ENCODE measurements around the gene ATE1.

Gene ATE1

DNA sequence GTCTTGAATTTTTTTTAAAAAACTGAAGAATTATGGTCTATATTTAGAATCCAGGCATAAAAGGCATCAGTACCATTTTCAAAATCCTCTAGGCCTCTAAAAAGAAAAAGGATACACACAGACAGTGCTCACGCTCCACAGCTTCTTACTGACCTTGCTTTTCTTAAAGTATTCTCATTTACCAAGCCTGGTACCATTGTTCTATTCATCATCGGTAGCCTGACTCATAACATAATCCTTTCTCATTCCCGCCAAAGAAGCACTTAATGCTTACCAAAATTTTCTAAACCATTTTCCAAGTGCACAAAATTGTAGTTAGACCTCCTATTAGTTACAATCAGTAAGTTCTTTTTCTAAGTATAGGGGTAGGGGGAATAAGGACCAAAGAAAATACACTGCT, 54.6 kb downstream of the ATE1 start:
- DNase-seq (ENCODE audit: low spot score) = no peak

DNA sequence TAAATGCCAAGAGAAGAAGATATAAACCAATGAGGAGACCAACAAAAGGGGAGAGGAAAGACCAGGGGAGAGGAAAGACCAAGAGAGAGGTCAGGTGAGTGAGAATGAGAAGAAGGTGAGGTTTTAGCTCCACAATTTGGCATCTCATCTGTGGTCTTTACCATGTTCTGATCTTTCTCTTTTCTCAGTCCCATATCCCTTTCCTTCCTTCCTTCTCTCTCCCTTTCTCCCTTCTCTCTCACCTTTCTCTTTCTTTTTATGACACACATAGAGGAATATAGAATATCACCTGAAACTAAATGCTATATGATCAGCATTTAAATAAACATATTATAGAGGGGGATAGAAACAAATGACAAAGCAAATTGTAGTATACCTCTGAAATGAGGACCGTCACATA, 57.4 kb downstream of the ATE1 start:
- DNase-seq (ENCODE audit: low spot score) = no peak

DNA sequence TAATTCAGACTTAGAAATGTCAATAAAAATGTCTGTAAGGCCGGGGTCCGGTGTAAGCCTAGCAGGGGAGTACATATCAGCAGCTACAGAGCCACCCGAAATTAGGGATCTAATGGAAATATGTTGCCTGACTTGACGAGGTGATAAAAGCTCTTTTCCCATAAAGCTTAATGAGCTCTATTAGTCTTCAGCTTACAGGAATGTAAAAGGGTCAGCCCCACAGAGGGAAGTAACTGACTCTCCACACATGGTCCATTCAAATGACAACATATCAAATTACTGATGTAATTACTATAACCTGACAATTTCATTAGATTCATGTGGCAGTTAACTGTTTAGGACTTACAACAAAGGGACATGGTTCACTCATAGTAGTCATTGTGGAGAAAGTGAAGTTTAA, 62.3 kb downstream of the ATE1 start:
- DNase-seq (ENCODE audit: low spot score) = no peak

DNA sequence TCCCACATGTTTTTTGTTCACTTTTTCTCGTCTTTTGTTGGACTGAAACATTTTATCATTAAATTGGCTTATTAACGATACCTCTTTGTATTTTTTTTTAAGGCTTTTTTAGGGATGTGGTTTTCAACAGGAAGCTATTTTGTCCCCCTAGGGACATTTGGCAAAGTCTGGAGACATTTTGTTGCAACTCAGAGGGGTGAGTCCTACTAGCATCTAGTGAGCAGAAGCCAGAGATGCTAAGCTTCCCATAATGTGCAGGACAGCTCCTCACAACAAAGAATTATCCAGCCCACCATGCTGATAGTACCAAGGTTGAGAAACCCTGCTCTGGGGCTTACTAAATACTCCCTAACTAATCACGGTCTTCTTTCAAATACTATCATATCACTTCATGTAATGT, 63.2 kb downstream of the ATE1 start:
- no peak for DNase-seq (ENCODE audit: low spot score)

DNA sequence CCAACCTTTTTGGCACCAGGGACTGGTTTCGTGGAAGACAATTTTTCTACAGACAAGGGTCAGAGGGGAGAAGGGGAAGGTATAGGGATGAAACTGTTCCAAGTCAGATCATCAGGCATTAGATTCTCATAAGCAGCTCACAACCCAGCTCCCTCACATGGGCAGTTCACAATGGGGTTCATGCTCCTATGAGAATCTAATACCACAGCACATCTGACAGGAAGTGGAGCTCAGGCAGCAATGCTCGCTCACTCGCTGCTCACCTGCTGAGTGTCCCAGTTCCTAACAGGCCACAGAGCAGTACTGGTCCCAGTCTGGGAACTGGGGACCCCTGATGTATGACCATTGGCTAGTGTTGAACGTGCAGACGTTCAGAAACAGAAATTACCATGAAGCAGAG, 63.7 kb downstream of the ATE1 start:
- no peak for DNase-seq (ENCODE audit: low spot score)

DNA sequence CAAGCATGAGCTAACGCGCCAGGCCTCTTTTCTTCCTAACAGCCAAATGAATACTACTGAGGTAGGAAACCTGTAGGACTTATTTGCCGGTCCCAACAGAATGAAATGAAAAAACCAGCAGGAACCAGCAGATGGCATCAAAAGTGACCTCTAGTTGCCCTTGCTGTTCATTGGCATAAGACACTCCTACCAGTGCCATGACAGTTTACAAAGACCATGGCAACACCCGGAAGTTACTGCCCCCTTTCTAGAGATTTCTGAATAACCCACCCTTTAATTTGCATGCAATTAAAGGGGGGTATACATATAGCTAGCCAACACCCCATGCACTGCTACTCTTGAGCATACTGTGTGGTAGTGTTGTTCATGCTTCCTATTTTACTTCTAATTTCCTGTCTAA, 65.2 kb downstream of the ATE1 start:
- DNase-seq (ENCODE audit: low spot score) = no peak

DNA sequence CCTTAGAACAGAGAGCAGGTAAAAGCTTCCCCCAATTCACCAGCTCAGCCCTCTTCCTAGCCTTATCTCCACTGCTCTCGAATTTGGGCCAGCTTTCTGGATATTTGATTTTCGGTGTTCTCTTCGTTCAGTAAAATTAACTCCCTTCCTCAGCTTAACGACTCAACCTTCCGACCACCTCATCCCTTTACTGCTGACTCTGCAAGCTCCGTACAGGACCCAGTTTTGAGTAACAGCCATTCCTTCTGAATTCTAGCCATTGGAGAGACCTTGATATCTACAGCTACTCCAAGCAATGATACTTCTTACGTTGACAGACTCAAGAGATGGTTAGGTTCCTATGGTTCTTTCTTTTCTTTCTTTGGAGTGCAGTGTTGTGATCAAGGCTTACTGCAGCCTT, 65.8 kb downstream of the ATE1 start:
- DNase-seq (ENCODE audit: low spot score) = no peak

DNA sequence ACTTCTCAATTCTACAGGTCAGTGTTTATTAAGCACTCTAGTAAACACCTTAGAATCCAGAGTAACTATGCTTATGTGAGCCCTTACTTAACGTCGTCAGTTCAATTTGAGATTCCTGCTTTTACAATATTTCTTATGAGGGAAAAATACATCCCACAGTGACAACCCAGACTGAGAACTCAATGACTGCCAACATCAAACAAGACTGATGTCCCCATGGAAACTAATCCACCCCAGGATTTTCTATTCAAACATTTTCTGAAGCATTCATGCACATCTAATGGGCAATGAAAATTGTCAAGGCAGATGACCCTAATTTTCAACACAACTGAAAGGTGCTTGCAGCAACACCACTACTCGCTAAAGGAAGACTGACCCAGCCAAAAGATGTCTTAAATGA, 67.0 kb downstream of the ATE1 start:
- no peak for DNase-seq (ENCODE audit: low spot score)

DNA sequence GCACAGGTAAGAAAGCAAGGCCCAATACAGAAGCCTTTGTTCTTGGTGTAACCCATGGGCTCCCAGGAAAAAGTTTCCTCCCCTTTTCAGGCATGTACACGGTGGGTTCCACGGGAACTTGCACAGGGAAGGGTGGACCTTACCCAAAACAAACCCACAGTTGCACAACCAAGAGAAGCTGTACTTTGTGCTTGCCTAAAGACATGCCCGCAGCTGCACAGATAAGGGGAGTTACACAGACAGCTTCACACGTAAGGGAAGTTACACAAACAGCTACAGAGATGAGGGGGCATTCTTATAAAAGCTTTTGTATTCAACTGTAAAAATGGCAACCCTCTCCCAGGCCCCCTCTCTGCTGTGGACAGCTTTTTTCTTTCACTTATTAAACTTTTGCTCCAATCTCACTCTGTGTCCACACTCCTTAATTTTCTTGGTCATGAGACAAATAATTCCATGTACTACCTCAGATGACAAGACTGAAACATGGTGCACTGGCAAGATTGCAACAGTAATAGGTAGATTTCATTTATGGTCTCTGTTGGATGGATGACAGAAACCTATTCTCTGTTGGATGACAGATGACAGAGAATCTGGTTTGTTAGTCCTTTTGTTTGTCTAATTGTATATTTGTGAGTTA, 72.9 kb downstream of the ATE1 start:
- no peak for DNase-seq (ENCODE audit: low spot score)

DNA sequence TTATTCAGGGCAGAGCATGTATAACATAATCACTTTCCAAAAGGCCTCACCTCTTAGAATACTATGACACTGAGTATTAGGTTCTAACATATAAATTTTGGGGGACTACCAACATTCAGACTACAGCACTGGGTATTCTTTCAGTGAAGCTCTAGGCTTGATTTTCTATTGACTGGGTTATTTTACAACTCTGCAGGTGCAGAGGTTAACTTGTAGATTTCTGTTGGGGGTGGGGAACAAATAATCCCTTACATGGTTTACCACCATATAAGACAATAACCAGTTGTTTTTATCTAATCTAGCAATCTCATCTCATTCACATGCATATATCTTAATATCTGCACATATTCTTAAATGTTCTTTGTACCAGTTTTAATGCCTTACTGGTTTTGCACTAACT, 73.9 kb downstream of the ATE1 start:
- DNase-seq (ENCODE audit: low spot score) = no peak

DNA sequence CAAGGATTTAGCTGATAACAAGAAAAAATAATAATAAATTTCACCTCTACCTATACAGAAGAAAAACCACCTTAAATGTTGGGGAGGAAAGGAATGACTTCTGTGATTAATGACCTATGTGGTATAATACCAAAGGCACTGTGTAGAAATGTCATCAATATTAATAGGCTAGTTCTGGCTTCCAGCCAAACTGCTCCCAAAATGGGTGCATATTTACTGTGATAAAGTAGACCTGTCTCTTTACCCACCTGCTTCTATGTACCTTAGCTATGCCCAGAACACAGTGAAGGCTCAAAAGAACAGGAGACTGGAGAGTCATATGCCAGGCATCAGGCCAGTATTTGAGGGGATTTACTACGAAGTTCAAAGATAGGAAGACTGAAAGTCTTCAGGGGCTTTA, 76.0 kb downstream of the ATE1 start:
- DNase-seq (ENCODE audit: low spot score) = no peak

DNA sequence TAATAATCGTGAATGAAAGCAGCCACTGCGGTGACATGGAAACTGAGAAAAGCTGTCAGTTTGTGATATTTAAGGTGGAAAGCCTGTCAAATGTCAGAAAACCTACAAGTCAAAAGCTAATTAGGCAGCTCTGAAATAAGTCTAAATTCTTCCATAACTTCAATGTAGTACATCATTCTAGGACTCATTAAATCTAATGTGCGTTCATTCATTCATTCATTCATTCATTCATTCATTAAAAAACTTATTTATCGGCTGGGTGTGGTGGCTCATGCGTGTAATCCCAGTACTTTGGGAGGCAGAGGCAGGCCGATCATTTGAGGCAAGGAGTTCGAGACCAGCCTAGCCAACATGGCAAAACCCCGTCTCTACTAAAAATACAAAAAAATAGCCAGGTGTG, 79.7 kb downstream of the ATE1 start:
- DNase-seq (ENCODE audit: low spot score) = no peak

DNA sequence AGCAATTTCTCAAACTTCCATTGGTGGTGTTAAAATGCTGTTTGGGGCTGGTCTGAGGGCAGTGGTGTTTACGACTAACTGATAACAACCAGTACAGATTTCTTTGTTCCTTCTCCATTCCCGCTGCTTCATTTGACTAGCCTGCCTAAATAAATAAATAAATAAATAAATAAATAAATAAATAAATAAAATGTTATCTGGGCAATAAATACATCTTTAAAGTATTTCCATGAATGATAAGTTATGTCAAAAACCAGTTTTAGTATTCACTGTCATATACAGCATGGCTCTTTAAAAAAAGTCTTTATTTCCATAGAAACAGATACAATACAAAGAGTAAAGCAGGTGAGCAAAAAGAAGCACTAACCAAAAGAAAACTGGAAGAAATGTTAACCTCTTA, 81.3 kb downstream of the ATE1 start:
- DNase-seq (ENCODE audit: low spot score) = no peak

DNA sequence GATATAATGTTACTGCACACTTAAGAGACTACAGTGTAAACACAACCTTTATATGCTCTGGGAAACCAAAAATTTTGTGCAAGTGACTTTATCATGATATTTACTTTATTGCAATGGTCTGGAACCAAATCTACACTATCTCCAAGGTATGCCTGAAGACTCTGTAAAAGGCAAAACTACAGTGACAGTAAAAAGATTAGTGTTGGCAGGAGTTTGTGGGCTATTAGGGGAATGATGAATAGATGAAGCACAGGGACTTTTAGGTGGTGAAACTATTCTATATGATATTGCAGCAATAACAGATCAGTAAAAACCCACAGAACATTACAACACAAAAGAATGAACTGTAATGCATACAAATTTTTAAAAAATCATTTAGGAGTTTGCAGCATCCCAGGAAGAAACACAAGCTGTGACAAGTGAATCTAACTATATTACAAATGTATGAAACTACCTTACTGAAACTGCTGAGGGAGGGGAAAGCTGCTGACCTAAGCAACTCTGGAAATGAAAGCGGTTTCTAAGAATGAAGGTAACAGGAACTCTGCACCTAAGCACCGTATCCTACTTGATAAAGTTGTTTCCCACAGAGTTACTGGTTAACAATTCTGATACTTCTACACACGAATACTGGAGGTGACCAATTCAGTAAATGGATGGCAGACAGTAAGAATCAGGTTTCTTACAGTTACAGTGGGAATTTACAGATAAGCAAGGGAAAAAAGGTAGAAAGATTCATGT, 82.6 kb downstream of the ATE1 start:
- DNase-seq (ENCODE audit: low spot score) = no peak

DNA sequence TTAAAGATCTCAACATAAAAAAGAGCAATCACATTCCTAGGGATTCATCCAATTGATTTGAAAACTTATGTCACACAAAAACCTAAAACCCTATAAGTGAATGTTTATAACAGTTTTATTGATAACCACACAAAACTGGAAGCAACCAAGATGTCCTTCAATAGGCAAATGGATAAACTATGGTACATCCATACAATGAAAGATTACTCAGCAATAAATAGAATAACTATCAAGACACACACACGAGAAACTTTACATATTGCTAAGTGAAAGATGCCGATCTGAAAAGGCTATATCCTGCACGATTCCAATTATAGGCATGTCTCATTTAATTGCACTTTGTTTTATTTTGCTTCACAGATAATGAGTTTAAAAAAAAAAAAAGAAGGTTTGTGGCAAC, 83.3 kb downstream of the ATE1 start:
- DNase-seq (ENCODE audit: low spot score) = no peak

DNA sequence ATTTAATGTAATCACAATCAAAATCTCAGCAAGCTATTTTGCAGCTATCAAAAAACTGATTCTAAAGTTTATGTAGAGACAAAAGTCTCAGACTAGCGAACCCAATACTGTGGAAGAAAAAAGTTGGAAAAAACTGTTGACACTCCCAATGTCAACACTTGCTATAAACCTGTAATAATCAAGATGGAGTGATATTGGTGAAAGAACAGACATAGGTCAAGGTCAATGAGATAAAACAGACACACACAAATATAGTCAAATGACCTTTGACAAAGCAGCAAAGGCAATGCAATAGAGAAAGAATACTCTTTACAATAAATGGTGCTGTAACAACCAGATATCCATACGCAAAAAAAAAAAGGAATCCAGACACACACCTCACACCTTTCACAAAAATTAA, 84.5 kb downstream of the ATE1 start:
- DNase-seq (ENCODE audit: low spot score) = no peak

DNA sequence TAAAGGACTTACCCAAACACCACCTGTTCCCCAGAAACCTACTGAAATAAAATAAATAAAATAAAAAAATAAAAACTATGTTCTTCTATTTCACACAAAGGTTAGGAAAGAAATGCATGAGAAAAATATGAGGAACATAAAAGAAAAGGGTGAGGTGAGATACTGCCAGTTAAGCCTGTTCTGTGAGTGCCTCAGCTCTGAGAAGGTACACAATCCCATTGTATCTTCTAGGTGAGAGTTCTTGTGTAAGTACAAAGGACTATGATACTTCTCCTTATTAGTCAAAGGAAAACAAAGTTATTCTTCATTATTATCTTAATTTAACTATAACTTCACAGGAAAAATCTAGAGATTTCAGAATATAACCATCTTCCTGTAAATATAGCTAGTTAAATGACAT, 86.0 kb downstream of the ATE1 start:
- DNase-seq (ENCODE audit: low spot score) = no peak

DNA sequence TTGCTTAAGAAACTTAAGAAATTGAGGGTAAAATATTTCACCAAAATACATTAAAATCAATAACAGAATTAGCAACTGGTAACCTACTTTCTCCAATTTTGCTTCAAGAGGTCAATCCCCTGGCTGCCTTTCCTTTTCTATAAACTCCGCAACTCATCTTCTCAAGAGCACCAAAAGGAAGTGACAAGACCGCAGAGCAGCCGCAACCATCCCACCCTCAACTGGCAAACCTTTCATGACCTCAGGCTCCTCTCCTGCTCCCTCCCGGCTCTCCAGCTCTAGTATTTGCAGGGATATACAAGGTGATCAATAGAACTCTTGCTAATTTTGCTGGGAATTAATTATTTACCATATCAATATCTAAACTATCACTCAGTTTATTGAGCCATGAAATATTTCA, 88.9 kb downstream of the ATE1 start:
- no peak for DNase-seq (ENCODE audit: low spot score)

DNA sequence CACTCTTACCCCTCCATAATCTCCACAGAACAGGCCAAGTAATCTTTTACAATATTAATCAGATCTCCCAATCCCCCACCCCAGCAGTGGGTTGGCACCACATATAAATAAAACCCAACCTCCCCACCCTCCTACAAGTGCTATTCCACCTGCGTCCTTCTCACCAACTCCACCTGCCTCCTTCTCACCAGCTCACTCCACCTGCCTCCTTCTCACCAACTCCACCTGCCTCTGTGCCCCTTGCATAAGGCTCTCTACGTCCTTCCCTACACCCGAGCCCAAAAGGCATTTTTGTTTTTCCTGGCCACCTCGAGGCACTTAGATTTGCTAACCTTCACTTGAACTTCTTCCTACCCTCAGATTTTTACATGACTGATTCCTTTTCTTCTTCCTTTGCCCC, 89.7 kb downstream of the ATE1 start:
- DNase-seq (ENCODE audit: low spot score) = no peak

DNA sequence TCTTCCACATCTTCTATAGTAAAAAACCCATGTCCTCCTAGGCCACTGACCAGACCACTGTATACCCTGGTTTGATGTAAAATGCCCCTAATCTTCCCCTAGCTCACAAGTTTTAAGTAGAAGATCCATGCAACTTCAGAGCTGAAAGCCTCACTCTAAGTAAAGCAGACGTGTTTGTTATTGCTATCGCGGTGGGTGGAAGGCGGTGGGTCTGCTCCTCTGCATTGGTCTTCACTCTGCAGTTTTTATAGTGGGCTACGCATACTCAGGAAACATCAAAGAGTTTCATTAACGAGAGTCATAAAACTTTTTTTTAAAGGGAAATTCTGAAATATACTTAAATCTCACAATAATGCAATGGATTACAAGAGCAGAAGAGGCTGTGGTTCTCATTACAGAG, 91.7 kb downstream of the ATE1 start:
- DNase-seq (ENCODE audit: low spot score) = no peak

DNA sequence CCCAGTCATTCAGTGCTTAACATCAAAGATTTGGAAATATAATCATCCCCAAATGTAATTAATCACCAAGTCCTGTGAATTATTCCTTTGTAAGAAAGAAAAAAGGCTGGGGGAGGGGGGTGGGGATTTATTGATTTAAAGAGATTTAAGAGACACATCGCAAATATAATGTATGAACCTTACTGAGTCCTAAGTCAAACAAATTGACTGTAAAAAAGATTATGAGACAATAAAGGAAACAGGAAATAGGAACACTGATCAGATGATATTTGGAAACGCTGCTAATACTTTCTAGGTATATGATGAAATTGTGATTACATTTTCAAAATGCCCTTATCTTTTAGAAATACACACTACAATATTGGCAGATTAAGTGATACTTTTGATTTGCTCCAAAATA, 92.5 kb downstream of the ATE1 start:
- DNase-seq (ENCODE audit: low spot score) = no peak

DNA sequence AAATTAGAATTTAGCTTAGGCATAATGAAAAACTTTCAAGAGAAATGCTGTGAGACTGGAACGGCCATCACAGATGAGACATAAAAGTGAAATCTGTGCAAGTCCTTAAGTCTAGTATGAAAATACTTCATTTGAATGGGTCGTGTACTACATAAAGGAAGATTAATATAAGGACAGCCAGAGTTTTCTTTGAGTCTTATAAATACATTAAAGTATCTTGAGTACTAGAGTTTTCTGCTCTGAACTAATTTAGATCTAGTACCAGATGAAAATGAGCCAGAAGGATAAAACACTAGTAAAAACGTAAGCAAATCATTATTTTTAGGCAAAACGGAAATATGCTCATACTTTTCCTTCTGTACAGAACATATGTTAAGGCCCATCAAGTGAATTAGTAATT, 93.1 kb downstream of the ATE1 start:
- DNase-seq (ENCODE audit: low spot score) = no peak

DNA sequence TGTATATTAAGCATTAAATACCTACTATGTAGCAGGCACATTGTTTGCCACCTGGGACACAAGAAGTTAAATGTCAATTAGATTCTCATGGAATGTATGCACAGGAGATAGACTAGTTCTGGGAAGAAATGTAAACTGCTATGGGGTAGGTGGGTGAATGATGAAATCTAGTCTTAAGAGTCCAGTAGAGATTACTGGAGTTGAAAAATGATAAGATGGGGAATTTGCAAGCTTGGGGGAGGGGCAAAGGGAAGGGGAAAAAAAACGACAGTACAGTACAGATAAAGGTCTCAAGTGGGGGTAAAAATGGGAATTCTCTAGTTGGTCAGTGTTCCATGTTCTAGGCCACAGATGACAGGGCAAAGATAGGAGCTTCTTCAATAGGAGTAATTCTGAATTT, 94.4 kb downstream of the ATE1 start:
- DNase-seq (ENCODE audit: low spot score) = no peak

DNA sequence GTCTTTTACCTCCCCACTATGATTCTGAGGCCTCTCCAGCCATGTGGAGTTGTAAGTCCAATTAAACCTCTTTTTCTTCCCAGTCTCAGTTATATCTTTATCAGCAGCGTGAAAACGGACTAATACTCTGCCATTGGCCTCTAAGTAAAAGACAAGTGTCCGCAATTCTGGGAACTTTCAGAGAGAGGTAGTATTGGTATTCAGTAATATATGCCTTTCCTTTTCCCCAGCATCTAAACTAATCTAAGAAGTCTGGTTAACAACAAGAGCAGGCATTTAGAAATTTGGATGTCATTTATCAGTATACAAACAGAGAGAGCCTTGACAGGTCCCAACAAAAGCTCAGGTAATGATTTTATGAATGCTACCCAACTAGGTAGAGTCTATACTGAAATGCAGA, 95.2 kb downstream of the ATE1 start:
- no peak for DNase-seq (ENCODE audit: low spot score)
